Mucosa of stomach (tissue), 1 donor: ENCODE results near the gene LMAN2.

Experiments used
- H3K27me3 ChIP-seq: one replicate; pipeline ENCODE4 v1.7.0; 2013; ENCODE audit warnings: mild to moderate bottlenecking, low read length; ENCODE audit not compliant: control insufficient read depth, insufficient read depth
- H3K36me3 ChIP-seq: one replicate; pipeline ENCODE4 v1.7.0; 2013; ENCODE audit warnings: low read length; ENCODE audit not compliant: control insufficient read depth, insufficient read depth
- H3K4me1 ChIP-seq: one replicate; pipeline ENCODE4 v1.7.0; 2013; ENCODE audit warnings: mild to moderate bottlenecking, low read length; ENCODE audit not compliant: control insufficient read depth, insufficient read depth
- H3K4me3 ChIP-seq: one replicate; pipeline ENCODE4 v1.7.0; 2013; ENCODE audit warnings: low read length
- H3K9ac ChIP-seq: one replicate; pipeline ENCODE4 v1.7.0; 2013; ENCODE audit warnings: mild to moderate bottlenecking, low read length, moderate library complexity
- H3K9me3 ChIP-seq: one replicate; pipeline ENCODE4 v1.7.0; 2013; ENCODE audit warnings: mild to moderate bottlenecking, low read length, moderate library complexity; ENCODE audit not compliant: control insufficient read depth
- donor health status: Pancreatic carcinoma.

The LMAN2 gene

DNA sequence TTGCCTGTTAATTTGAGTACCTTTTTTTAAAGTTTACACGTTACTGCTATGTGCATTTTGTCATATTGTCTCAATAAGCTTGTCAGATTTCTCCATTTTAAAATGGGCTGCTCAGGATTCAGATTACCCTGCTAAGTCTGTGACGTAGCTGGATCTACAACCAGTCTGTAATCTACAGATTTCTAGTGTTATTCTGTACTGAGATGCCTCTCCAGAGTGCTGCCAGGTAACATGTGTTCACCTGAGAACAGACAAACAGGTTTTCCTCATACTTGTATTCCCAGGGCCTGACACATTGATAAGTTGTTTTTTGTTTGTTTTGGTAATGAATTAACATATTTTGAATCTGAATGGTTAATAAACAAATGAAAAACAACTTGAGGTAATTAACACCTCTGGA, 63.3 kb downstream of the LMAN2 start:
- Histone ChIP-seq H3K9ac (no peak overlapping the region), H3K36me3 (peaks cover 10% of the 10 kb centered on the region), H3K4me1 (no peaks in the 10 kb centered on the region), H3K9me3 (no peaks in the 10 kb centered on the region), H3K4me3 (no peak overlapping the region), H3K27me3 (no peaks in the 10 kb centered on the region)
